ENCODE measurements around the gene SLC17A5.

Gene SLC17A5

DNA sequence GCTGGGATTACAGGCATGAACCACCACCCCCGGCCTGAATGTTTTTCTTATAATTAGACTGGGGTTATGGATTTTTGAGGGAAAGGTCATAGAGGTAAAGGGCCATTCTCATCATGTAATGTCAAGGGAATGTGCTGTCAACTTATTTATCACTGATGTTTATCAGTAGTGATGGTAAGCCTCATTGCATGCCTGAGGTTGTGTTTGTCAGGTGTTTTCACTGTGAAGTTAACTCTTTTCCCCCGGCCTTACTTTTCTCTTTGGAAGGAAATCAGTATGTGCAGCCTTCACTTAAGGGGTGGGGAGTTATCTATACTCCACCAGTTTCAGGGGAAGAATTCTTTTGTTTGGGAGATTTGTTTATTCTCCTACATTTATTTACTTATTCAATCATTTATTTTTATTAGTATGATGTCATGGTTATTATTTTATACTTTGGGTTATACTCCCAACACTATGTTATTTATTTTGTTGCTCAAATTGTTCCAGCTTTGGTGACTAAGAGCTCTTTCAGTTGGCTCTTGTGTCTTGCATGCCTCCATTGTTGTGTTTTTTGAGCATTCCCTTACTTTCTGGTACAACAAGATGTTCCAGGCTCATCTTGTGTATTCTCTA lies 2.8 kb upstream of the SLC17A5 start:
- no peak for DNase-seq
- no peak for TF ChIP-seq CTCF (IDR thresholded peaks at IDR 0.05; ENCODE audit: low read depth, low read length, missing control alignments)
- in situ Hi-C loops (cut with HindIII; ENCODE audit: low pct_ligation_motif_present, low sequenced_read_pairs) = no loop called here
- no peak overlapping the region for H3K27ac ChIP-seq
- H3K36me3 ChIP-seq (replicated peaks) = no peaks in the 10 kb centered on the region
- H3K4me3 ChIP-seq (ENCODE audit: low read depth, low read length) = no peak overlapping the region
- H3K27me3 ChIP-seq (replicated peaks) = no peaks in the 10 kb centered on the region

- no peak for TF ChIP-seq CTCF (IDR thresholded peaks at IDR 0.05; ENCODE audit: low read depth, low read length, missing control alignments)
- no peak overlapping the region for H3K4me3 ChIP-seq (ENCODE audit: low read depth, low read length)
- no peak overlapping the region for H3K27ac ChIP-seq
These were observed 1.6 kb upstream of the SLC17A5 start for GRCh38 chr6:73655341-73655917.

DNA sequence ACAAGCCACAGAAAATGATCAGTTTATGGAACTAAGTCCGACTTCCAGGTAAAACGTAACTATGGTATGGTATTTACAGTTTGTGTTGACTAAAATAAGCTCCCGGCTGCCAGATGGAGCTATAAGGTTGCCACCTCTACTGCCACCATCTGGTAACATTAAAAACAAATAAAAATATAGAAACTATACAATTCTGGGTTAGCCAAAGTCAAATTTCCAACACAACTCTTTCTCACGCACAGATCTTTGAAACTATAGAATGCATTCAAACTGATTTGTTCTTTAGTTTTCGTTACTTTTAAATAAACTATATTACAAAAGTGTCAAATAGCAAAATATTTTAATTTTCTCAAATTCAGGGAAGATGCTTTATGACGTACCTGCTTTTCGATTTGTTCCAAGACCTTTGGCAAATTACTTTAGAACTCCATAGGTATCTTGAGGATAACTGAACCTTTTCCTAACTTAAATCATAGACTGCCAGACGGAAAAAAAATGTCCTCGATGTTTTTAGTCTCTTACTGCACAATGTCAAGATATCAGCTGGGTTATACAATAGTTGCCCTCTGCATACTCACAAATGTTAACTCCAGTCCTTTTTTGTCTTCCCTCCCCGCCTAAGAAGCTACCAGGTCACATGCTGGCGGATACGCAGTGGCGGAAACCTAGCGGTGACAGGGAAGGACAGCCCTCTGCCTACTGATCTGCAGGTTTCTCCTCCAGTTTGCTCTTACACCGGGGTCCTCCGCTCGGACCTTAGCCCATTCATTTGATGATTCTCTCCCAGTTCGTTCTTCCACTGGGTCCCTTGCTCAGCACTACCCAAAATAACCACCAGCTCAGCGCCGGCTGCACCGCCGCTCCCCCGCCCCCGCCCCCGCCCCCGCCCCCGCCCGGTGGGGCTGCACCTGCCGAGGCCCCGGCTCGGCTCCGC lies 888 bp downstream of the SLC17A5 start:
- Histone ChIP-seq H3K27ac (peak overlapping the region; percentile 90), H3K36me3 (replicated peaks) (no peaks in the 10 kb centered on the region), H3K27me3 (replicated peaks) (no peaks in the 10 kb centered on the region), H3K4me3 (ENCODE audit: low read depth, low read length) (peak overlapping the region; percentile 93)
- in situ Hi-C loops (cut with HindIII; ENCODE audit: low pct_ligation_motif_present, low sequenced_read_pairs) = no loop called here
- TF ChIP-seq CTCF (IDR thresholded peaks at IDR 0.05; ENCODE audit: low read depth, low read length, missing control alignments) = peak; percentile 54
- DNase-seq = peak; percentile 47

More at GRCh38 chr6:73655341-73655917, 1.6 kb upstream of the SLC17A5 start:
- in situ Hi-C loops (cut with HindIII; ENCODE audit: low pct_ligation_motif_present, low sequenced_read_pairs) = no loop called here
- H3K36me3 ChIP-seq (replicated peaks) = no peaks in the 10 kb centered on the region
- DNase-seq = no peak
- H3K27me3 ChIP-seq (replicated peaks) = no peaks in the 10 kb centered on the region

- H3K4me3 ChIP-seq (ENCODE audit: low read depth, low read length) = no peak overlapping the region
- no peaks in the 10 kb centered on the region for H3K36me3 ChIP-seq (replicated peaks)
- in situ Hi-C loops (cut with HindIII; ENCODE audit: low pct_ligation_motif_present, low sequenced_read_pairs) = no loop called here
- DNase-seq = no peak
- TF ChIP-seq CTCF (IDR thresholded peaks at IDR 0.05; ENCODE audit: low read depth, low read length, missing control alignments) = no peak
- H3K27ac ChIP-seq = no peak overlapping the region
- no peaks in the 10 kb centered on the region for H3K27me3 ChIP-seq (replicated peaks)
These were observed 4.0 kb downstream of the SLC17A5 start for GRCh38 chr6:73649783-73650182.

DNA sequence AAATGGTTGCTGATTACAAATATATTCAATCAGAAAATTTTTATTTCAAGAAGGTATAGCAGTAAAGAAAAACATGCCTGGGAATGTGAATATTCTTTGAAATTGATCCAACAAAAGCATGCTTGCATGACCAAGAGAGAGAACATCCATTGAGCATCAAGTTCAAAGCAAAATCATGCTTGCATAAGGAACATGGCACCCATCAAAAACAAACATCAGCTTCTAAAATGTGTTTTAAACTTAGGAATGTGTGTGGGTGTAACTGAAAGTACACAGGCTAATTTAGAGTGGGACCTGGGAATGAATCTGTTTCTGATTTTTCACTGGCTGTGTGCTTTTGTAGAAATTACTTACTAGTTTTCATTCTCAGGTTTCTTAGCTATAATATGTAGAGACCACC lies 5.6 kb downstream of the SLC17A5 start:
- H3K27me3 ChIP-seq (replicated peaks) = no peaks in the 10 kb centered on the region
- H3K36me3 ChIP-seq (replicated peaks) = no peaks in the 10 kb centered on the region
- no peak for DNase-seq
- no peak overlapping the region for H3K27ac ChIP-seq
- TF ChIP-seq CTCF (IDR thresholded peaks at IDR 0.05; ENCODE audit: low read depth, low read length, missing control alignments) = no peak
- in situ Hi-C loops (cut with HindIII; ENCODE audit: low pct_ligation_motif_present, low sequenced_read_pairs) = no loop called here
- H3K4me3 ChIP-seq (ENCODE audit: low read depth, low read length) = no peak overlapping the region
